H1 (cell line): ENCODE results near the gene DRP2. TPM values are rescaled to one million over a fixed set of nuclear protein-coding genes. Genes with fewer than 3 reads are reported as not detected.

Experiments
- BCL11A ChIP-seq, 2 experiments: IDR thresholded peaks; one replicate each; pipeline ENCODE4 v1.6.1; 2011; ENCODE audit warnings: low read depth in 2 of 2, low read length in 2 of 2, mild to moderate bottlenecking in 2 of 2
- CHD7 ChIP-seq: fragments of 300-600 bp; sonication (generic); IDR thresholded peaks from 2 replicates; pipeline ENCODE4 v1.7.1; 2012; ENCODE audit warnings: low read length, moderate library complexity, mild to moderate bottlenecking, inconsistent platforms; ENCODE audit not compliant: insufficient replicate concordance
- CTBP2 ChIP-seq: IDR thresholded peaks from 2 replicates; pipeline ENCODE4 v1.7.0; 2011; ENCODE audit warnings: borderline replicate concordance, mild to moderate bottlenecking, moderate library complexity, mixed read lengths, low read length; ENCODE audit not compliant: insufficient read depth, insufficient read length
- E2F6 ChIP-seq: IDR thresholded peaks from 2 replicates; pipeline ENCODE4 v1.6.1; 2012; ENCODE audit warnings: inconsistent platforms
- EZH2 ChIP-seq: fragments of 200-600 bp; sonication (generic); IDR thresholded peaks from 2 replicates; pipeline ENCODE4 v1.7.1; 2012; ENCODE audit warnings: low read depth, mild to moderate bottlenecking, moderate library complexity, low read length, inconsistent platforms; ENCODE audit not compliant: severe bottlenecking
- GABPA ChIP-seq: IDR thresholded peaks from 2 replicates; pipeline ENCODE4 v1.6.1; 2011; ENCODE audit warnings: mild to moderate bottlenecking, low read length, moderate library complexity, borderline replicate concordance; ENCODE audit not compliant: insufficient read depth
- KDM5A ChIP-seq: fragments of 200-600 bp; IDR thresholded peaks from 2 replicates; pipeline ENCODE4 v1.7.1; 2012; ENCODE audit warnings: mild to moderate bottlenecking, low read length, inconsistent platforms, mixed read lengths
- SAP30 ChIP-seq: fragments of 300-600 bp; sonication (generic); IDR thresholded peaks from 2 replicates; pipeline ENCODE4 v1.7.1; 2012; ENCODE audit warnings: low read length, moderate library complexity, mild to moderate bottlenecking, inconsistent platforms; ENCODE audit not compliant: insufficient read depth, insufficient replicate concordance
- ZNF274 ChIP-seq: IDR thresholded peaks from 2 replicates; pipeline ENCODE4 v1.7.0; 2012; ENCODE audit warnings: low read length, borderline replicate concordance; ENCODE audit errors: extremely low read depth
- polyA plus RNA-seq, 7 experiments: library from polyadenylated mRNA; depleted of rRNA in 3 of 7; stranded (reverse) in 5 of 7; unstranded in 2 of 7; fragments of >200 nt in 5 of 7; fragments of 200-250 nt in 2 of 7; gene quantifications; 1 replicate in 5 of 7; 2 replicates in 1 of 7; 4 replicates in 1 of 7; pipeline versions ENCODE4 v1.2.1 to v1.2.3, GENCODE V29; 2011 to 2013; ENCODE audit warnings: missing spikeins in 2 of 7, mixed read lengths in 2 of 7
- total RNA-seq: library from RNA; stranded (reverse); fragmentation: NEBNext Ultra II Directional; extraction: Animal tissue kit (Norgen Biotek cat#: 25700); gene quantifications from 2 replicates; pipeline ENCODE4 v1.2.1, GENCODE V29; 2021

DRP2 gene
- total and polyA plus RNA-seq, 2 of the 8 experiments (the other 6 are each of a cell fraction or from before 2014, with no cell fraction given), result 0.18 to 0.20 TPM

GRCh38 chrX:101176439-101176838 lies 43.1 kb upstream of the DRP2 start (continued):
- TF ChIP-seq CHD7, result no peak
- no peak for TF ChIP-seq CTBP2
- TF ChIP-seq KDM5A, result no peak
- no peak for TF ChIP-seq BCL11A (IDR thresholded peaks at IDR 0.05; ENCODE audit: low read depth in 2 of 2, low read length in 2 of 2)
- no peak for TF ChIP-seq E2F6
- no peak for TF ChIP-seq GABPA
- no peak for TF ChIP-seq ZNF274
- TF ChIP-seq SAP30, result no peak
- TF ChIP-seq EZH2, result no peak
